Stimulated activated CD8-positive, alpha-beta memory T cell treated with anti-CD3 and anti-CD28 coated beads, Interleukin-2, amount 100 ng/mL, for 48 hours (primary cell): ENCODE results near the gene DCHS1.
A peak's percentile ranks its signal among the peaks of the same experiment; 100 is the strongest.
"Not testable (repeated sequence)": the region's sequence is repeated elsewhere in the genome, so short reads cannot be mapped to it uniquely, and the experiment has no call there.

Experiments used
- DNase-seq, 2 donors: peaks; one replicate each; pipeline ENCODE4 v3.0.0-alpha.2; 2020; ENCODE audit warnings: low read depth in 2 of 2

The DCHS1 gene

DNA sequence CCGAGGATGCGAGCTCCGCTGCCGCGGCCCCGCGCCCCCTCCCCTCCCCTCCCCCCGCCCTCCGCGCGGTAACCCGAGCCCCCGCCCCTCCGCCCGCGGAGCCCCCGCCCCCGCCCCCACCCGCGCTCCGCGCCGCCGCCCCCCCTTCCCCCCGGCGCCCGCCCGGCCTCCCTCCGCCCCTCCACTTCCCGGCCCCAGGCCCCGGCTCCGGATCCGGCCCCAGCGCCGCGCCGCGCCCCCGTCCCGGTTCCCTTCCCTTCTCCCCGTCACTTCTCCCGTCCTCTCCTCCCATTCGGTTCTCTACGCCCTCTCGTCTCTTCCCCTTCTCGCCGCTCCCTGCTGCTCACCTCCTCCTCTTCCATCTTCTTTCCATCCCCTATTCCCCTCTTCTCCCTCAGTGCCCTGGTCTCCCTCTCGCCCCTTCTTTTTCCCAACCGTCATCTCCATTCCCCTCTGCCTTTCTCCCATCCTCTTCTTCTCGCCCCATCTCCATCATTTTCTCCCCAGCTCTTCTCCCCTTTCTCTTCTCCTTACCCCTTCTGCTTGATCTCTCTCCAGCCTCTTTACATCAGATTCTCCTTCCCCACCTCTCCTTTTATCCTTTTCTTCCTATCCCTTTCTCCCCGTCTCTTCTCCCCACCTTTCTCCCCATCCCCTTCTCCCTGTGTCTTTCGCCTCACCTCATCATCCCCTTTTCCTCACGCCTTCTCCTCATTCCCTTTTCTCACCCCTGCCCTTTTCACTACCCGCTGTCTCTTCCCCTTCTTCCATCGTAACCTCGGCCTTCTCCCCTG is at the start of gene DCHS1:
Gene DCHS1, minus strand, starts transcription at position 20 of the 794 bp plus-strand sequence. CDS start 14,196 bp downstream, outside the sequence.
- no peak for DNase-seq

DNA sequence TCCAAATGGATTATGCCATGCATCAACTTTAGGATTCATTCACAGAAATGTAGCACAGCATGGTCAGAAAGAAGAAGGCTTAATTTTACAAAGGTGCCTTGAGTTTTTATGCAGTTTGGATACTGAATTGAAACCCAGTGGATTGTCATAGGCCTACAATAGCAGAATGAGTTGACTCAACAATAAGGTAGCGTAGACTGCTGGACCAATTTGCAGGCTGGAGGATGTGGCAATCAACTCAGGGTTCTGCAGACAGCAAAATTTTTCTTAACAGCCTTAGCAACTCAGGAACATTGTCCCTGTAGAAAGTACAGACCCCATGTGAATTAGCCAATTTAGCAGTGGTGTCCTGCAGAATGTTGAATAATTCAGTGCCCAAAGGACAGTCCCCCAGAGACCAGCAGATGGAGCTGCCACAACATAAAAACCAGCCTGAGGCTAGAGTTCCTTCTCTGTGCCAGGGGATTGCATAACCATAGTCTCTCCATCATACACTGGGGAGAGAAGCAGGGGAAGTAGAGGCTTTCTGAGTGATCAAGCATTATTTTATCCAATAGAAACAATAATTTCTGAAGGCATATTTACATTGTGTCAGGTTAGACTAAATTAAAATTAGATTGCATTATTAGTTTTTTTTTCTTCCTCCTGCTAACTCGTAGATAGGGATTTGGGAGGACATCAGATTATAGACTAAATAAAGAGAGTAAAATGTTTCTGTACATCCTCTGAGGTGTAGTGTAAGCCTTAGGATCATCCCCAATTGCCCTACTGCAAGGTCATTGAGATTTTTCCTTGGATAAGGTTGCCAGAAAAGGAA is 47.8 kb upstream of the DCHS1 start:
- no peak for DNase-seq

DNA sequence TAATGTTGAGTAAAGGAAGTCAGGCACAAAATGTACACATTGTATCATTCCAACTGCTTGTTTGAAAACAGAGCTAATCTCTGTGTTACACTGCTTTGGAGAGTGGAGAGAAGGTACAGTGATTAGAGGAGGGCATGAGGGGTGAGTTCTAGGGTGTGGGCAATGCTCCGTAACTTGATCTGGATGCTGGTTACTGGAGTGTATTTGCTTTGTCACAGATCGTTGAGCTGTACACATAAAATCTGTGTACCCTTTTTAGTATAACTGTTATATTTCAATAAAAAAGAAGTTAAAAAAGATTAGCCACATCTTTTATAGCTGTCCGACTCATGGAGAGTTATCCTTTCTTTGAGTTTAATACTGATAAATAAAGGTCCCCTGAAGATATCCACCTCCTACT is 46.3 kb upstream of the DCHS1 start:
- DNase-seq = not testable (repeated sequence)

GRCh38 chr11:6695377-6695776 is 39.8 kb upstream of the DCHS1 start:
- no peak for DNase-seq

GRCh38 chr11:6694229-6694535 is 38.6 kb upstream of the DCHS1 start:
- no peak for DNase-seq

GRCh38 chr11:6693342-6694228 is 38.0 kb upstream of the DCHS1 start:
- DNase-seq = peak; percentile 13 to 34

- DNase-seq = no peak
Measured at GRCh38 chr11:6692128-6692527, 36.5 kb upstream of the DCHS1 start.

DNA sequence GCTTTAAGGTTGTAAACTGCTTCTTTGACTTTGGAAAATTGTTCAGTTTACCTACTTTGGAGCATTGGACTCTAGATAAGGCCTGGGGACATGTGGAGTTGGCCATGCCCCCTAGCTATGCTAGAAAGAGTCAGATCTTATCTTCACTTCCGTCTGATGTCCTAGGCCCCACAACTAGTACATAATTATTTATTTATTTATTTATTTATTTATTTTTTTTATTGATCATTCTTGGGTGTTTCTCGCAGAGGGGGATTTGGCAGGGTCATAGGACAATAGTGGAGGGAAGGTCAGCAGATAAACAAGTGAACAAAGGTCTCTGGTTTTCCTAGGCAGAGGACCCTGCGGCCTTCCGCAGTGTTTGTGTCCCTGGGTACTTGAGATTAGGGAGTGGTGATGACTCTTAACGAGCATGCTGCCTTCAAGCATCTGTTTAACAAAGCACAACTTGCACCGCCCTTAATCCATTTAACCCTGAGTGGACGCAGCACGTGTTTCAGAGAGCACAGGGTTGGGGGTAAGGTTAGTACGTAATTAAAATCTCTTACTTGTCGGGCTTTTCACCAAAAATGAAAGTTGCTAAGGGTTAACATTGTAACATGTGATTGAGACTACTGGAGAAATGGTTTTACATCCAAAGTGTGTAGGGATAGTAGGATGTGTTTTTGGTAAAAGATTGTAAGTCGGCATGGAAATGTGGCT is 35.0 kb upstream of the DCHS1 start:
- not testable (repeated sequence) for DNase-seq

GRCh38 chr11:6687876-6688275 is 32.3 kb upstream of the DCHS1 start:
- no peak for DNase-seq

DNA sequence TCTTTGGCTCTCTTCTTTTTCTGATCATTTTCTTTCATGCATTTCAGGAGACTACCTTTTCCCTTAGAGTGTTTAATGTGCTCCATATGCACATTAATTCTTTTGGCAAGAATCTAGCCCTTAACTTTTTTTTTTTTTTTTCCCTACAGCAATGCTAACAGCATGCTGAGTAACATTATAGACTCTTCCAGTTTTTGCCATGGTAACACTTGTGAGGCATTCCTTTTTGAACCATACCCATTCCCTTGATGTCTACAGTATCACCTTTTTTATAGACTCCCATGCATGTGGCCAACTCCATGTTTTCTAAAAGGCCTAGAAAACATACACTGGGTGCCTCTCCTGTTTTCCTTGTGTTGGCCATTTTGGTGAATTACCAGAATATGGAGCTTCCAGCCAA is 30.4 kb upstream of the DCHS1 start:
- no peak for DNase-seq

DNA sequence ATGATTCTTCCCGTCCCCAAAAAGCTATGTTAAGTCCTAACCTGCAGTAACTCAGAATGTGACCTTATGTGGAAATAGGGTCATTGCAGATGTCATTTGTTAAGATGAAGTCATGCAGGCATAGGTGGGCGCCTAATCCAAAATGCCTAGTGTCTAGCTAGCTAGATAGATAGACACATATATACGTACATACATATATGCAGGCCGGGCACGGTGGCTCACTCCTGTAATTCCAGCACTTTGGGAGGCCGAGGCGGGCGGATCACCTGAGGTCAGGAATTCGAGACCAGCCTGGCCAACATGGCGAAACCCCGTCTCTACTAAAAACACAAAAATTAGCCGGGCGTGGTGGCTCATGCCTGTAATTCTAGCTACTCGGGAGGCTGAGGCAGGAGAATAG is 28.5 kb upstream of the DCHS1 start:
- DNase-seq = not testable (repeated sequence)

GRCh38 chr11:6682936-6683861 is 27.6 kb upstream of the DCHS1 start, which contains the start of gene MRPL17:
Gene MRPL17, minus strand, starts transcription at chr11:6683340. Its CDS starts 44 bp downstream, at chr11:6683296.
- peak; percentile 96 to 99 for DNase-seq

GRCh38 chr11:6682591-6682935 is 27.0 kb upstream of the DCHS1 start:
- no peak for DNase-seq

GRCh38 chr11:6681949-6682348 is 26.3 kb upstream of the DCHS1 start:
- DNase-seq = no peak

DNA sequence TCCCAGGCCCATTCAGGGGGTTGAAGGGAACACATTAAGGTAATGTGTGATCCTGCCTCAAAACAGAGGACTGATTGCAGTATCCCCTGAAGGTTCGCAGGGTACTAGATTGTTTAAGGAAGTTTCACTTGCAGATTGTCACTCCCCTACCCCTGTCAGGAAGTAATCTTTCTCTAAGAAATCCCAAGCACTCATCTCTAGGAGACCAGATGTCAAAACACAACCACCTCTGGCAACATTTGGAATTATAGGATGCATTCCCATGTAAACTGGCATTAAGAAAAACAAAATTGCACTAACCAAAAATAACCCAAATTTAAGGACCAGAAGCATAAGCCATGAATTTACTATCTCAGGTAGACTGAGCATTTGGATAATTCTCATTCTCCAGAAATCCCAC is 25.9 kb upstream of the DCHS1 start:
- DNase-seq = no peak

DNA sequence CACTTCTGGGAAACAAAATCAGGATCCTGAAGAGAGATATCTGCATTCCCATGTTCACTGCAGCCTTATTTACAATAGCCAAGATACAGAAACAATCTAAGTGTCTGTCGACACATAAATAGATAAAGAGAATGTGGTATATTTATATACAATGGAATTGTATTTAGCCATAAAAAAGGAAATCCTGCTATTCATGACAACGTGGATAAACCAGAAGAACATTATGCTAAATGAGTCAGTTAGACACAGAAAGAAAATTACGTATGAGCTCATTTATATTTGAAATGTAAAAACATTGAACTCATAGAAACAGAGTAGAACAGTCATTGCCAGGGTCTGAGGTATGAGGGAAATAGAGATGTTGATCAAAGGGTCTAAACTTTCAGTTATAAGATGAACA is 21.4 kb upstream of the DCHS1 start:
- no peak for DNase-seq

GRCh38 chr11:6674862-6675261 is 19.3 kb upstream of the DCHS1 start:
- no peak for DNase-seq

DNA sequence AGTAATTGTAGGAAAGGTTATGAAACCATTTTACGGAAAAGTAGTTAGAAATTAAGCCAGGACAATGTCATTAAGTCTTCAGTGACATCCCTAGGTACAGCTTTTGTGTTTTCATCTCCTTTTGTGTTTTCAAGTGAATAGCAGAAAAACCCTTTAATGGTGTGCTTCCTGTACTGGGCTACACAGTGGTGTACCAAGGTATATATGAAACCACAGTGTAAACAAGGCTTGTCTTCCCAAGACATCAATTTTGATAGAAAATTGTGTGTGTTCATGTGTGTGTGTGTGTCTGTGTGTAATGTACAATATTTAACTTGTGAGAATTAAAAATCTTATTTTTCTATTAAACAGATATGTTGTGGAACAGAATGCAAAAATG is 18.6 kb upstream of the DCHS1 start:
- no peak for DNase-seq

- no peak for DNase-seq
Measured at GRCh38 chr11:6673523-6674218, 18.1 kb upstream of the DCHS1 start.

DNA sequence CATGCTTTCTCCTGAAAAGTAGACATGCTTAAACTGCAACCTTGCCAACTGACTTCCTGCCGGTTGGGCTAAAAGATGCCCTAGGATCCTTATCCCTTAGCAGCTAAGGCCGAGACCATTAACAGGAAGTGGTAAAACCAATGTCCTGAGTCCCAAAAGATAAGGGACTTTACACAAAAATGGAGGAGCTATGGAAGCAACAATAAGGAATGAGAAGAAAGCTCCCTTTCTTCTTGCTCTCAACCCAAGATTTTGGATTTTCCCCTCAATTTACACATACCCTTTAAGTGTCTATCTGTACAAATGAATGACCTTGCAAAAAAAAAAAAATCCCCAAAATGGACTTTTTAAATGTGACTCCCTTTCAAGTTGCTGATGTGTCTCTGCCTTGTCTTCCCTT is 16.4 kb upstream of the DCHS1 start:
- no peak for DNase-seq
